ENCODE measurements around the gene CDC14A. TPM values are rescaled to one million over a fixed set of nuclear protein-coding genes. Genes with fewer than 3 reads are reported as not detected.

The CDC14A gene
- total RNA-seq, 4 donors from 2014 or later: 18.6 to 40.6 (median 28.8) TPM

GRCh38 chr1:100499194-100499811 is 147.0 kb downstream of the CDC14A start:
- no peak for TF ChIP-seq POLR2A (IDR thresholded peaks at IDR 0.05)
- no peak for TF ChIP-seq EP300 (IDR thresholded peaks at IDR 0.05)
- no peak for TF ChIP-seq CTCF (IDR thresholded peaks at IDR 0.05)
- Histone ChIP-seq H3K4me1 (no peaks in the 10 kb centered on the region), H3K36me3 (peaks cover 3 to 73% (median 14%) of the 10 kb centered on the region in 3 donors), H3K27ac (no peak overlapping the region), H3K27me3 (no peaks in the 10 kb centered on the region), H3K9me3 (no peaks in the 10 kb centered on the region), H3K4me3 (no peak overlapping the region)
- DNase-seq (ENCODE audit: low spot score in 2 of 2): no peak
- 88 to 93% methylated on average over 11 of the region's 11 CpGs for WGBS, 2 donors

GRCh38 chr1:100502052-100502792 is 149.9 kb downstream of the CDC14A start:
- H3K4me1 ChIP-seq: no peaks in the 10 kb centered on the region
- no peak for DNase-seq (ENCODE audit: low spot score in 2 of 2)
- WGBS, 2 donors: 80 to 85% methylated on average over 3 of the region's 3 CpGs
- H3K4me3 ChIP-seq: no peak overlapping the region
- TF ChIP-seq EP300 (IDR thresholded peaks at IDR 0.05) (no peak), CTCF (IDR thresholded peaks at IDR 0.05) (no peak), POLR2A (IDR thresholded peaks at IDR 0.05) (no peak)
- no peak overlapping the region for H3K27ac ChIP-seq
- peaks cover 0 to 71% (median 14%) of the 10 kb centered on the region in 3 donors for H3K36me3 ChIP-seq
- no peaks in the 10 kb centered on the region for H3K9me3 ChIP-seq
- no peaks in the 10 kb centered on the region for H3K27me3 ChIP-seq

GRCh38 chr1:100506217-100506616 is 153.9 kb downstream of the CDC14A start:
- H3K27ac ChIP-seq: no peak overlapping the region
- 29 to 41% methylated on average over 2 of the region's 2 CpGs for WGBS, 2 donors

GRCh38 chr1:100510451-100510850 is 158.1 kb downstream of the CDC14A start:
- Histone ChIP-seq H3K4me3 (no peak overlapping the region), H3K36me3 (peaks cover 0 to 16% (median 0%) of the 10 kb centered on the region in 3 donors), H3K27ac (peak overlapping the region in 1 of 4 donors; percentile 9), H3K27me3 (no peaks in the 10 kb centered on the region), H3K9me3 (no peaks in the 10 kb centered on the region), H3K4me1 (peaks cover 0 to 9% (median 0%) of the 10 kb centered on the region in 4 donors)
- TF ChIP-seq POLR2A (IDR thresholded peaks at IDR 0.05) (no peak), EP300 (IDR thresholded peaks at IDR 0.05) (no peak), CTCF (IDR thresholded peaks at IDR 0.05) (no peak)
- 44 to 53% methylated on average over 1 of the region's 1 CpG for WGBS, 2 donors
- no peak for DNase-seq (ENCODE audit: low spot score in 2 of 2)

More at GRCh38 chr1:100506217-100506616, 153.9 kb downstream of the CDC14A start:
- H3K9me3 ChIP-seq: no peaks in the 10 kb centered on the region
- no peaks in the 10 kb centered on the region for H3K27me3 ChIP-seq
- no peak overlapping the region for H3K4me3 ChIP-seq
- H3K36me3 ChIP-seq: peaks cover 0 to 37% (median 0%) of the 10 kb centered on the region in 3 donors
- peaks cover 0 to 9% (median 0%) of the 10 kb centered on the region in 4 donors for H3K4me1 ChIP-seq
- no peak for TF ChIP-seq CTCF (IDR thresholded peaks at IDR 0.05)
- TF ChIP-seq POLR2A (IDR thresholded peaks at IDR 0.05): no peak
- no peak for DNase-seq (ENCODE audit: low spot score in 2 of 2)

- WGBS, 2 donors: 69 to 75% methylated on average over 4 of the region's 4 CpGs
- TF ChIP-seq CTCF (IDR thresholded peaks at IDR 0.05): no peak
Observed at GRCh38 chr1:100511058-100511457, 158.8 kb downstream of the CDC14A start.

More at GRCh38 chr1:100511058-100511457, 158.8 kb downstream of the CDC14A start:
- DNase-seq (ENCODE audit: low spot score in 2 of 2): no peak
- Histone ChIP-seq H3K9me3 (no peaks in the 10 kb centered on the region), H3K4me1 (peaks cover 0 to 9% (median 0%) of the 10 kb centered on the region in 4 donors), H3K4me3 (no peak overlapping the region), H3K27ac (no peak overlapping the region), H3K27me3 (no peaks in the 10 kb centered on the region), H3K36me3 (peaks cover 0 to 11% (median 0%) of the 10 kb centered on the region in 3 donors)

Measured in tibial nerve (tissue), 4 donors.